ENCODE measurements around the gene OR2B6.
"Not testable (repeated sequence)": the region's sequence is repeated elsewhere in the genome, so short reads cannot be mapped to it uniquely, and the experiment has no call there.

The OR2B6 gene

DNA sequence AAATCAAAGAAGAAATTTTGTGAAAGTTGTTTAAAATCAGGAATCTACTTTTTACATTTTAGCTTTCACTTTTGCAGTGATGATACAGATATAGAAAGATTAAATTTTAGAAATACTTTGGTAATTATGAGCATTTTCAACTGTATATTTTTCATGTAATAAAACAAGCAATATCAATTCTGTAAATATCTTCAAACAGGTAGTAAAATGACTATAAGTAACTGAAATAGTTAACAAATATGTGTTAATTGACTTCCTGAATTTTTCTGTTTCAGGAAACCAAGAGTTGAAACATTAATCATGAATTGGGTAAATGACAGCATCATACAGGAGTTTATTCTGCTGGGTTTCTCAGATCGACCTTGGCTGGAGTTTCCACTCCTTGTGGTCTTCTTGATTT is at the start of gene OR2B6:
OR2B6 (plus strand) TSS at position 301 of the 400 bp plus-strand sequence; CDS start at position 301, 0 bp downstream.
- DNase-seq = no peak

- no peak for DNase-seq
Observed at GRCh38 chr6:27908017-27908416, 49.0 kb upstream of the OR2B6 start.

GRCh38 chr6:27911956-27912446 is 45.0 kb upstream of the OR2B6 start, which contains the start of gene OR2B2:
TSS of gene OR2B2 (minus strand) at chr6:27912396. CDS start at chr6:27912319, 77 bp downstream.
- no peak for DNase-seq

GRCh38 chr6:27922949-27923348 is 34.1 kb upstream of the OR2B6 start:
- no peak for DNase-seq

DNA sequence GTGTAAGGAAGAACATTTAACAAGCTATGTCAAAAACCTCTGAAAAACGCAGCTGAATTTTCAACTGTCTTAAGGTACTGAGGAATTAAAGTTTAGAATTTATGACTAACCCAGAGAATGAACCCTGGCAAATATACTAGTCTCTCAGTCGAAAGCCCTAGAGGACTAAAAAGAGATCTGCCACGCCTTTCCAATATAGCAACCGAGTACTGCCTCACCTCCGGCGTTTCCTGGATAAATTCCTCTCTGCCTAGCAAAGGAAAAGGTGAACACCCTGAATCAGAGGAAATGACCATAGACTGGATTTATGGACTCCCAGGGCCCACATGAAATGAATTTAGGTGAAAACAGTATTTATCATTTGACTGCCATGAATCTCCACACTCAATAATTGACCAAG is 32.9 kb upstream of the OR2B6 start:
- DNase-seq = no peak

DNA sequence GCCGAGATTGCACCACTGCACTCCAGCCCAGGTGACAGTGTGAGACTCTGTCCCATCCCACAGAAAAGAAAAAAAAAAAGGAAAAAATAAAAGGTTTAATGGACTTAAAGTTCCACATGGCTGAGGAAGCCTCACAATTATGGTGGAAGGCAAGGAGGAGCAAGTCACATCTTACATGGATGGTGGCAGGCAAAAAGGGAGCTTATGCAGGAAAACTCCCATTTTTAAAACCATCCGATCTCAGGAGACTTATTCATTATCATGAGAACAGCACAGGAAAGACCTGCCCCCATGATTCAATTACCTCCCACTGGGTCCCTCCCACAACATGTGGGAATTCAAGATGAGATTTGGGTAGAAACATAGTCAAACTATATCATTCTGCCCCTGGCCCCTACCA is 29.0 kb upstream of the OR2B6 start:
- DNase-seq = not testable (repeated sequence)

- not testable (repeated sequence) for DNase-seq
Observed at GRCh38 chr6:27929930-27930329, 27.1 kb upstream of the OR2B6 start.

DNA sequence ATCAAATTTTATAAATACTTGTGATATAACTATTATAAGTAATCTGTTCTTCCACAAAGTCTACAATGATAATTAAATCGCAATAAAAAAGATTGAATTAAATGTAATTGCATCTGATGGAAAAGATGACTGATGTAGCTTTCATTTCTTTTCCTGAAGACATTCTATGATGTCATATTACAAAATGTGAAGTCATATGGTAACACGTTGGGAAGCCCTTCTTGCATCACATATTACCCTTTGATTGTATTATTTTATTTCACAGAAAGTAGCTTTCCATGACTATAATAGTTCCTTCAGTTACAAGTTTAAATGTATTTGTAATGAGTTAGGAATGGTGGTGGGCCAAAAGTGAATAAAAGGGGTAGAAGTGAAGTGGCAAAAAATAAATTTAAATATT is 25.8 kb upstream of the OR2B6 start:
- no peak for DNase-seq

DNA sequence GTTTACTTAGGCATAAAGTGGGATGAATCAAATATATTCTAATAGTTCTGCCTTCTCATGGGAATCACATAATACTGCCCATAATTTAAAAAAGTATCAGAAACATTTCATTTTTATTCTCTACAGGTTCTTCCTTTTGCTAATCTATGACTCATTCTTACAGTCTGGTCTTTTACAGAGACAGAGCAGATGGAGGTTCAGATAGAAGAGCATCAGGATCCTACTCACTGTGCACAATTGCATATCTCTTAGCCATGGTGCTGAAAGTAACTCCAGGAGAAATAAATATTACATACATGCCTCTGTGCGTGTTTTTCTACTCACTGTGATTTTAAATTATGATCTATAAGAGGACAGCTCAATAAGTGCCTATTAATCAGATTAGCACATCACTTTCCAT is 16.3 kb upstream of the OR2B6 start:
- no peak for DNase-seq

GRCh38 chr6:27943072-27943471 is 14.0 kb upstream of the OR2B6 start:
- DNase-seq = not testable (repeated sequence)

- DNase-seq = no peak
Observed at GRCh38 chr6:27948237-27948636, 8.8 kb upstream of the OR2B6 start.

DNA sequence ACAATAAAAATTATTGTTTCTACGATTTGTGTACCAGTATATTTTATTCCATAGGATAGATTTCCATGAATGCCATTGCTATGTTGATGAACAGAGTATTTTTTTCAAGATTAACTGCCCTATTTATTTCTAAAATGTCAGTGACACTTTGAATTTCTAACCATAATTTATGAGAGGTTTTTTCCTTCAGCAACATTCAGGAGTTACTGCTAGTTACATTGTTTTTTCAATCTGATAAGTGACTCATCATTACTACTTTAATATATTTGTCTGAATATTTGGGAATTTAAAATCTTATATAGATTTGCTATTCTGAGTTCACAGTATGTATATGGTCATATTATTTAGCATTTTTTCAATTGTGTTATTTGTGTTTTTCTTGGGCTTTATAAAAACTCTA is 6.0 kb upstream of the OR2B6 start:
- DNase-seq = no peak

GRCh38 chr6:27957516-27957915 is 475 bp downstream of the OR2B6 start:
- DNase-seq = no peak

DNA sequence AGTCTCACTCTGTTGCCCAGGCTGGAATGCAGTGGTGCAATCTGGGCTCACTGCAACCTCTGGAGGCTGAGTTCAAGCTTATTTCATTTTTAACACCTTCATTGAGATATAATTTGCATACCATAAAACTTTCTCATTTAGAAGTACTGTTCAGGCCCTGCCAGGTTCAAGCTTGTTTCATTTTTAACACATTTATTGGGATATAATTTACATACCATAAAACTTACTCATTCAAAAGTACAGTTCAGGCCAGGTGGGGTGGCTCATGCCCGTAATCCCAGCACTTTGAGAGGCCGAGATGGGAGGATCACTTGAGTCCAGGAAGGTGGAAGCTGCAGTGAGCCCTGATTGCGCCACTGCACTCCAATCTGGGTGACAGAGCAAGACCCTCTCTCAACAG is 5.5 kb downstream of the OR2B6 start:
- DNase-seq = no peak

DNA sequence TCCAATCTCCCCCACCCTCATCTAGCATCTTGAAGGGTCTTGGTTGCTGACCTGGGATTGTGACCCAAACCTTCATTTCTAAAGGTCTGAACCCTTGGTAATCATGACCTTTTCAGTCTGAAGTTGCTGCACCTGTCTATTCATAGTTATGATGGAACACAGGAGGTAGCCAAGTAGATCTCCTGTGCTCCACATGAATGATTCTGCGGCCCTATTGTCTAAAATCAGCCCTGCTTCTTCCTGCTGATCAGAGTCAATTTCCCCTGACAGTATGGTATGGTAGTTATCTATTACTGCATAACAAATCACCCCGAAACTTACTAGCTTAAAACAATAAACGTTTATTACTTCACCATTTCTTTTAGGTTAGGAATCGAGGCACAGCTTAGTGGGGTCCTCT is 9.0 kb downstream of the OR2B6 start:
- no peak for DNase-seq

GRCh38 chr6:27966816-27967426 is 9.9 kb downstream of the OR2B6 start:
- no peak for DNase-seq

GRCh38 chr6:27970444-27970843 is 13.4 kb downstream of the OR2B6 start:
- no peak for DNase-seq

GRCh38 chr6:27972750-27973149 is 15.7 kb downstream of the OR2B6 start:
- DNase-seq = no peak

GRCh38 chr6:27977387-27977786 is 20.3 kb downstream of the OR2B6 start:
- DNase-seq = no peak

- DNase-seq = no peak
Observed at GRCh38 chr6:27978705-27979104, 21.7 kb downstream of the OR2B6 start.

DNA sequence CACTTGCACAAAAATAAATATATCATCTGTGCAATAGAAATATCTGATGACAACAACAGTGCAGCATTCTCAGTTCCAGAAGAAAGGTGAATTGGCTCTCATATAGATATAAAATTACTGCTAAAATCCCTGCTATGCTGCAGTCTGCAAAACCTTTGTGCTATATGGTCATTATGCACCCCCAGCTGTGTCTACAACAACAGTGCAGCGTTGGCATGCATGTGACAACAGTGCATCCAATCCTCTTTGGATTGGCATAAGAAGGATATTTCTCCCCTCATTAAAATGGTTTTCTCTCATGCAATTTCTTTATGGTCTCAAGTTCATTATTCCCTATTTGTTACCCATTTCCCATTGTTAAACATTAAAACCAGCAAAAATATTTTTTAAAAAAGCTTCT is 23.1 kb downstream of the OR2B6 start:
- no peak for DNase-seq

GRCh38 chr6:27986928-27987725 is 30.1 kb downstream of the OR2B6 start:
- DNase-seq = no peak

GRCh38 chr6:27994616-27995015 is 37.6 kb downstream of the OR2B6 start:
- DNase-seq = no peak

DNA sequence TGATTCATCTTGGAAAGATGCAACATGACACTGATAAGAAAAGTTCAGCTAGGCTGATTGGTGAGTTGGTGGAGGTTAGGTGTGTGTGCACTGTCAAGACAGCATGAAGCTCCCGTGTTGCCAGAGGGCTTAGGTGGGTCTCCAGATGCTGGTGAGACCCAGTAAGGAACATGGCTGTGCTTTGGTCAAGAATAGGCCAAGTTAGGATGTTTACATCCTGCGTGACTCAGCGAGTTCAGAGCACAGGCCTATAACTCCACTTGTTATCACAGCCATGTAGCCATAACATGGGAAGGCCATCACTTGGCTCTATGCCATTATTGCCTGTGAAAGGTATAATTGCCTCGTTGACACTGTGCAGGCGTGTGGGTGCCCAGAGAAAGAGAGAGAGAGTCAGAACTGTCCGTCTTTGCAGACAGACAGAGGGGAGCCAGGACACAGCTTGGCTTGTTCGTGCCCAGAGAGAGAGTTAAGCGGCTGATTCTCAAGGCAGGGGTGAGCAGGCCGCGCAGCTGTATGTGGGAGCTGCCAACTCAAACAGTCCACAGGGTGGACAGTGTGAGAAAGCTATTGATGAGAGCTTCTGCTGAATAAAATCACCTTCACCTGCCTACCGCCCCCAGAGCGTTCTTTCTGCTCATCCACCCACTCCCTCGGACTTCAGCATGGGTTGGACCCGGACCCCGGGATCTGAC is 43.5 kb downstream of the OR2B6 start:
- DNase-seq = no peak
